AG04450 (cell line): Measurements from ENCODE around the gene STXBP1. TPM values are rescaled to one million over a fixed set of nuclear protein-coding genes. Genes with fewer than 3 reads are reported as not detected.

Source experiments
- CTCF ChIA-PET: fragments of 300-600, 350-600 bp; formaldehyde crosslinking; extraction: SDS; loops from one replicate; lab custom pipeline; 2022; ENCODE audit warnings: antibody characterized with exemption, inconsistent platforms; lab: Charles Lee
- POLR2A ChIA-PET: fragments of 350-600 bp; formaldehyde crosslinking; extraction: SDS; loops from one replicate; lab custom pipeline; 2021; ENCODE audit warnings: antibody characterized with exemption, inconsistent platforms; lab: Yijun Ruan, JAX
- DNase-seq: peaks from one replicate; pipeline ENCODE4 v3.0.0-alpha.2; 2011; ENCODE audit warnings: low read depth, low spot score
- H3K27ac ChIP-seq: one replicate; pipeline ENCODE4 v1.5.1; 2012; ENCODE audit warnings: low read depth, low read length, control low read depth
- H3K27me3 ChIP-seq: one replicate; pipeline ENCODE4 v1.6.0; 2012; ENCODE audit warnings: low read length; ENCODE audit not compliant: control insufficient read depth, insufficient read depth
- H3K4me3 ChIP-seq: 2 replicates; pipeline ENCODE4 v1.5.1; 2011; ENCODE audit warnings: mild to moderate bottlenecking, low read depth, low read length, control low read depth
- H3K9me3 ChIP-seq: 2 replicates; pipeline ENCODE4 v1.5.1; 2012; ENCODE audit warnings: low read length; ENCODE audit not compliant: control insufficient read depth, insufficient read depth
- polyA plus RNA-seq: library from polyadenylated mRNA; depleted of rRNA; stranded (reverse); fragments of >200 nt; gene quantifications from 2 replicates; pipeline ENCODE4 v1.2.3, GENCODE V29; 2011
- TF ChIP-seq, protein P1 (sequence below): IDR thresholded peaks from 2 replicates; pipeline ENCODE4 v1.5.1; 2011; ENCODE audit warnings: low read depth, low read length, control low read depth, inconsistent platforms

STXBP1 gene
- polyA plus RNA-seq, 1 experiment = 19.8 TPM

DNA sequence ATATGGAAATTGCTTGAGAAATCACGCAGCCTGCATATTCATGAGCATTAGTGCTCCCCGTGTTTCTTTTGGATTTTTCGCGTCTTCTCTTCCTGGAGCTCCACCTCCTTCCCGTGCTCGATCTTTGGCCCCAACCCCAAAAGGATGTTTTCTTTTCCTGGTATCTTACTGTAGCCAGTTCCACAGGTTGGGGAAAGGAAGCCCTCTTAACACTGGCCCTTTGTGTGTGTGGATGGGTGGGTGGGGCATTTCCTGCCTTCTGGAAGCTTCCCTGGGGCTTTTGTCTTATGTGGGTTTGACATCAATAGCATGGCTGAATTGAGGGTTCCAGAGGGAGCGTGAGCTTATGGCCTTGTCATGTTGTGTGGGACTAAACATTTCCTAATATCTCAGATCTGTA is 21.9 kb downstream of the STXBP1 start:
- DNase-seq = no peak
- TF ChIP-seq, protein P1, sequence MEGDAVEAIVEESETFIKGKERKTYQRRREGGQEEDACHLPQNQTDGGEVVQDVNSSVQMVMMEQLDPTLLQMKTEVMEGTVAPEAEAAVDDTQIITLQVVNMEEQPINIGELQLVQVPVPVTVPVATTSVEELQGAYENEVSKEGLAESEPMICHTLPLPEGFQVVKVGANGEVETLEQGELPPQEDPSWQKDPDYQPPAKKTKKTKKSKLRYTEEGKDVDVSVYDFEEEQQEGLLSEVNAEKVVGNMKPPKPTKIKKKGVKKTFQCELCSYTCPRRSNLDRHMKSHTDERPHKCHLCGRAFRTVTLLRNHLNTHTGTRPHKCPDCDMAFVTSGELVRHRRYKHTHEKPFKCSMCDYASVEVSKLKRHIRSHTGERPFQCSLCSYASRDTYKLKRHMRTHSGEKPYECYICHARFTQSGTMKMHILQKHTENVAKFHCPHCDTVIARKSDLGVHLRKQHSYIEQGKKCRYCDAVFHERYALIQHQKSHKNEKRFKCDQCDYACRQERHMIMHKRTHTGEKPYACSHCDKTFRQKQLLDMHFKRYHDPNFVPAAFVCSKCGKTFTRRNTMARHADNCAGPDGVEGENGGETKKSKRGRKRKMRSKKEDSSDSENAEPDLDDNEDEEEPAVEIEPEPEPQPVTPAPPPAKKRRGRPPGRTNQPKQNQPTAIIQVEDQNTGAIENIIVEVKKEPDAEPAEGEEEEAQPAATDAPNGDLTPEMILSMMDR = no peak
- H3K4me3 ChIP-seq = no peak overlapping the region
- H3K27ac ChIP-seq = no peak overlapping the region
- ChIA-PET CTCF (no interaction called here), POLR2A (no interaction called here)
- H3K27me3 ChIP-seq = no peaks in the 10 kb centered on the region
- H3K9me3 ChIP-seq = no peaks in the 10 kb centered on the region

DNA sequence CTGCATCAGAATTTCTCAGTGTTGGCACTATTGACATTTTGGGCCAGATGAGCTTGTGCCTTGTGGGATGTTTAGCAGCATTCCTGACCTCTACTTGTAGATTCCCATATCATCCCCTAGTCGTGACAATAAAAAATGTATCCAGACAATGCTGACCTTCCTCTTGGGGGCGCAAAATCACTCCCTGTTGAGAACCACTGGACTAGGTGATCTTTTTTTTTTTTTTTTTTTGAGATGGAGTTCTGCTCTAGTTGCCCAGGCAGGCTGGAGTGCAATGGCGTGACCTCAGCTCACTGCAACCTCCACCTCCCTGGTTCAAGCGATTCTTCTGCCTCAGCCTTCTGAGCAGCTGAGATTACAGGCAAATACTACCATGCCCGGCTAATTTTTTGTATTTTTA is 22.6 kb downstream of the STXBP1 start:
- ChIA-PET POLR2A (no interaction called here), CTCF (no interaction called here)
- Histone ChIP-seq H3K4me3 (no peak overlapping the region), H3K27ac (no peak overlapping the region), H3K9me3 (no peaks in the 10 kb centered on the region), H3K27me3 (no peaks in the 10 kb centered on the region)
- TF ChIP-seq, protein P1 = no peak
- DNase-seq = no peak

DNA sequence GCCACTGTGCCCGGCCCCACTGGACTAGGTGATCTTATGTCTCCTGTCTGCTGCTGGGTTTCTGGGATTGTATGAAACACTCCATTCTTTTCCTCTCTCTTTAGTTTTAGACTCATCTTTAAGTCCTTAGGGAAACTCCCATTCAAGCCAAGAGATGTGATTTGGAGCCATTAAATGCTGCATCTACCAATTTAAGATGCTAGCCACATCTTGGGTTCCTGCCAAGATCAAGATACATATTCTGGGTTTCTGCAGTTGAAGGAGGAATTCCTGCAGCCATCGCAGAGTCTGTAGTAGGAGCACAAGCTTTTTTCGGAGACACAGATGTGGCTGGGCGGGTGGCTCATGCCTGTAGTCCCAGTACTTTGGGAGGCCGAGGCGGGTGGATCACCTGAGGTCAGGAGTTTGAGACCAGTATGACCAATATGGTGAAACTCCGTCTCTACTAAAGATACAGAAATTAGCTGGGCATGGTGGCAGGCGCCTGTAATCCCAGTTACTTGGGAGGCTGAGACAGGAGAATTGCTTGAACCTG is 23.2 kb downstream of the STXBP1 start:
- Histone ChIP-seq H3K27ac (no peak overlapping the region), H3K27me3 (no peaks in the 10 kb centered on the region), H3K4me3 (no peak overlapping the region), H3K9me3 (no peaks in the 10 kb centered on the region)
- ChIA-PET POLR2A (no interaction called here), CTCF (no interaction called here)
- DNase-seq = no peak
- TF ChIP-seq, protein P1 = no peak

DNA sequence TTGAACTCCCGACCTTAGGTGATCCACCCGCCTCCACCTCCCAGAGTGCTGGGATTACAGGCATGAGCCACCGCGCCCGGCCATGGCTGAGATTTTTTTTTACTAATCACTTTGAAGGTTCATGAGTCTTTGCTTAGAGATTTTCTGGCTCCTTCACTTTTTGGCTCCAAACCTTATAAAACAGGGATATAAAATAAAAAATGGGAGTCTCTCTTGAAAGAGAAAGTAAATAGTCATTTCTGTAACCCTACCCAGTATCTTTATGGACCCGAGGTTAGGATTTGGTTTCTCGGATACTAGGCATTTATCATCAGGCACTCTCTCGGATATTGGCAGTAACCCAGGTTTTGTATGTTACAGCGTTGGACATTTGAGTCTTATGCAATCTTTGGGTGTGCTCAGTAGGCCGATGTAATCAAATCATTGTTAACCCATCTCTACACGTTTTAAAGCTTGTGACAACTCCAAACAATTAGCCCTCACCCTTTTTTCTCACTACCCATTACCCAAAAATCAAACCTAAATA is 25.3 kb downstream of the STXBP1 start:
- no peaks in the 10 kb centered on the region for H3K9me3 ChIP-seq
- no peaks in the 10 kb centered on the region for H3K27me3 ChIP-seq
- peak overlapping the region; percentile 47 for H3K27ac ChIP-seq
- ChIA-PET POLR2A (interaction anchor here (0.6 kb wide), 1 partner anchor 30 kb away, joined by 3 read pairs; no protein-coding TSS in a partner anchor), CTCF (no interaction called here)
- TF ChIP-seq, protein P1 = no peak
- DNase-seq = peak; percentile 56
- H3K4me3 ChIP-seq = peak overlapping the region; percentile 42

DNA sequence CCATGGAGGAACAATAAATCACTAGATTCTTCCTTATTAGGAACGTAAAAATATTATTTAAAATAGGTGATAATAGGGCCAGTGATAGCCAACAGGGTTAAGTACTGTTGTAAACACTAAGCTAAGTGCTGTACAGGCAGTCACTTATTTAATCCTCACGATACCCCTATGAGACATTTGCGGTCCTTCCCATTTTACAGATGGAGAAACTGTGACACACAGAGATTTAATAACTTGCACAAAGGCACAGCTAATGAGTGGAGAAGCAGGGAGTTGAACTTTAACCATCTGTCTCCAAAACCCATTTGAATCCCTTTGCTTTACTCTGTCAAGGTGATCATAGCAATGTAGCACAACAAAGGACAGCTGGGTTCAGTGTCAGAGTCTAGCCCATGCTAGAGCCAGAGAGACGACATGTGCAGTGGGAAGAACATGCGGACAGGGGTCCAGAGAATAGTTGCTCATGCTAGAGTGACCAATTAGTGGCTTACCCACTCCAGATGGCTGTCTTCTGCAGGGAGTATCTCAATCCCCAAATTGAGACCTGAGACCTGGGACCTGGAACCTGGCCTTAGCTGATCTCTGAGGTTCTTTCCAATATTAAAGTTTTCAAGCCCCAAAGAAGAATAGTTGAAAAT is 28.9 kb downstream of the STXBP1 start:
- Histone ChIP-seq H3K4me3 (no peak overlapping the region), H3K9me3 (no peaks in the 10 kb centered on the region), H3K27ac (no peak overlapping the region), H3K27me3 (no peaks in the 10 kb centered on the region)
- POLR2A ChIA-PET = no interaction called here
- CTCF ChIA-PET = no interaction called here
- DNase-seq = no peak
- TF ChIP-seq, protein P1 = no peak
